ENCODE measurements around the gene LDLRAD2.
A peak's percentile ranks its signal among the peaks of the same experiment; 100 is the strongest.

Gene LDLRAD2

GRCh38 chr1:21865943-21866706 lies 54.1 kb downstream of the LDLRAD2 start:
- Histone ChIP-seq H3K4me3 (ENCODE audit: low read length) (no peak overlapping the region), H3K9ac (ENCODE audit: low read length) (no peak overlapping the region), H3K36me3 (ENCODE audit: control insufficient read depth, insufficient read depth, low read length) (peaks cover 35% of the 10 kb centered on the region), H3K4me1 (ENCODE audit: control insufficient read depth, insufficient read depth, low read length) (peaks cover 7% of the 10 kb centered on the region), H3K27ac (ENCODE audit: low read depth, low read length) (peak overlapping the region; percentile 30), H3K27me3 (ENCODE audit: control insufficient read depth, insufficient read depth, low read length) (no peaks in the 10 kb centered on the region)

GRCh38 chr1:21866707-21867043 lies 54.6 kb downstream of the LDLRAD2 start:
- H3K4me3 ChIP-seq (ENCODE audit: low read length), result no peak overlapping the region
- H3K27me3 ChIP-seq (ENCODE audit: control insufficient read depth, insufficient read depth, low read length), result no peaks in the 10 kb centered on the region
- peak overlapping the region; percentile 30 for H3K27ac ChIP-seq (ENCODE audit: low read depth, low read length)
- H3K4me1 ChIP-seq (ENCODE audit: control insufficient read depth, insufficient read depth, low read length), result peaks cover 7% of the 10 kb centered on the region
- no peak overlapping the region for H3K9ac ChIP-seq (ENCODE audit: low read length)
- peaks cover 32% of the 10 kb centered on the region for H3K36me3 ChIP-seq (ENCODE audit: control insufficient read depth, insufficient read depth, low read length)

- Histone ChIP-seq H3K4me1 (ENCODE audit: control insufficient read depth, insufficient read depth, low read length) (peaks cover 7% of the 10 kb centered on the region), H3K9ac (ENCODE audit: low read length) (no peak overlapping the region), H3K27me3 (ENCODE audit: control insufficient read depth, insufficient read depth, low read length) (no peaks in the 10 kb centered on the region), H3K36me3 (ENCODE audit: control insufficient read depth, insufficient read depth, low read length) (peaks cover 34% of the 10 kb centered on the region), H3K4me3 (ENCODE audit: low read length) (no peak overlapping the region), H3K27ac (ENCODE audit: low read depth, low read length) (no peak overlapping the region)
These were observed 55.5 kb downstream of the LDLRAD2 start for GRCh38 chr1:21867451-21867996.

GRCh38 chr1:21868482-21868881 lies 56.4 kb downstream of the LDLRAD2 start:
- no peak overlapping the region for H3K4me3 ChIP-seq (ENCODE audit: low read length)
- peaks cover 38% of the 10 kb centered on the region for H3K36me3 ChIP-seq (ENCODE audit: control insufficient read depth, insufficient read depth, low read length)
- H3K4me1 ChIP-seq (ENCODE audit: control insufficient read depth, insufficient read depth, low read length), result peaks cover 7% of the 10 kb centered on the region
- H3K27me3 ChIP-seq (ENCODE audit: control insufficient read depth, insufficient read depth, low read length), result no peaks in the 10 kb centered on the region
- no peak overlapping the region for H3K9ac ChIP-seq (ENCODE audit: low read length)
- H3K27ac ChIP-seq (ENCODE audit: low read depth, low read length), result no peak overlapping the region

GRCh38 chr1:21868941-21869454 lies 56.9 kb downstream of the LDLRAD2 start:
- no peak overlapping the region for H3K9ac ChIP-seq (ENCODE audit: low read length)
- H3K36me3 ChIP-seq (ENCODE audit: control insufficient read depth, insufficient read depth, low read length), result peaks cover 40% of the 10 kb centered on the region
- H3K4me3 ChIP-seq (ENCODE audit: low read length), result no peak overlapping the region
- H3K4me1 ChIP-seq (ENCODE audit: control insufficient read depth, insufficient read depth, low read length), result peaks cover 7% of the 10 kb centered on the region
- H3K27ac ChIP-seq (ENCODE audit: low read depth, low read length), result no peak overlapping the region
- H3K27me3 ChIP-seq (ENCODE audit: control insufficient read depth, insufficient read depth, low read length), result no peaks in the 10 kb centered on the region

- Histone ChIP-seq H3K27me3 (ENCODE audit: control insufficient read depth, insufficient read depth, low read length) (no peaks in the 10 kb centered on the region), H3K4me3 (ENCODE audit: low read length) (no peak overlapping the region), H3K4me1 (ENCODE audit: control insufficient read depth, insufficient read depth, low read length) (peaks cover 7% of the 10 kb centered on the region), H3K27ac (ENCODE audit: low read depth, low read length) (peak overlapping the region; percentile 73), H3K9ac (ENCODE audit: low read length) (no peak overlapping the region), H3K36me3 (ENCODE audit: control insufficient read depth, insufficient read depth, low read length) (peaks cover 41% of the 10 kb centered on the region)
These were observed 57.6 kb downstream of the LDLRAD2 start for GRCh38 chr1:21869620-21870121.

GRCh38 chr1:21870611-21871010 lies 58.5 kb downstream of the LDLRAD2 start:
- Histone ChIP-seq H3K27ac (ENCODE audit: low read depth, low read length) (peak overlapping the region; percentile 47), H3K9ac (ENCODE audit: low read length) (no peak overlapping the region), H3K36me3 (ENCODE audit: control insufficient read depth, insufficient read depth, low read length) (peaks cover 38% of the 10 kb centered on the region), H3K27me3 (ENCODE audit: control insufficient read depth, insufficient read depth, low read length) (no peaks in the 10 kb centered on the region), H3K4me3 (ENCODE audit: low read length) (no peak overlapping the region), H3K4me1 (ENCODE audit: control insufficient read depth, insufficient read depth, low read length) (peaks cover 7% of the 10 kb centered on the region)

- H3K27ac ChIP-seq (ENCODE audit: low read depth, low read length), result peak overlapping the region; percentile 27
- H3K4me1 ChIP-seq (ENCODE audit: control insufficient read depth, insufficient read depth, low read length), result peaks cover 7% of the 10 kb centered on the region
- no peaks in the 10 kb centered on the region for H3K27me3 ChIP-seq (ENCODE audit: control insufficient read depth, insufficient read depth, low read length)
- H3K36me3 ChIP-seq (ENCODE audit: control insufficient read depth, insufficient read depth, low read length), result peaks cover 42% of the 10 kb centered on the region
- H3K9ac ChIP-seq (ENCODE audit: low read length), result no peak overlapping the region
- no peak overlapping the region for H3K4me3 ChIP-seq (ENCODE audit: low read length)
These were observed 59.9 kb downstream of the LDLRAD2 start for GRCh38 chr1:21871943-21872342.

- no peak overlapping the region for H3K9ac ChIP-seq (ENCODE audit: low read length)
- H3K4me1 ChIP-seq (ENCODE audit: control insufficient read depth, insufficient read depth, low read length), result peaks cover 7% of the 10 kb centered on the region
- H3K27me3 ChIP-seq (ENCODE audit: control insufficient read depth, insufficient read depth, low read length), result no peaks in the 10 kb centered on the region
- peak overlapping the region; percentile 16 for H3K27ac ChIP-seq (ENCODE audit: low read depth, low read length)
- H3K4me3 ChIP-seq (ENCODE audit: low read length), result no peak overlapping the region
- peaks cover 45% of the 10 kb centered on the region for H3K36me3 ChIP-seq (ENCODE audit: control insufficient read depth, insufficient read depth, low read length)
These were observed 60.5 kb downstream of the LDLRAD2 start for GRCh38 chr1:21872445-21873079.

GRCh38 chr1:21873174-21873573 lies 61.1 kb downstream of the LDLRAD2 start:
- H3K36me3 ChIP-seq (ENCODE audit: control insufficient read depth, insufficient read depth, low read length), result peaks cover 45% of the 10 kb centered on the region
- H3K4me3 ChIP-seq (ENCODE audit: low read length), result no peak overlapping the region
- no peaks in the 10 kb centered on the region for H3K27me3 ChIP-seq (ENCODE audit: control insufficient read depth, insufficient read depth, low read length)
- peaks cover 7% of the 10 kb centered on the region for H3K4me1 ChIP-seq (ENCODE audit: control insufficient read depth, insufficient read depth, low read length)
- H3K27ac ChIP-seq (ENCODE audit: low read depth, low read length), result no peak overlapping the region
- no peak overlapping the region for H3K9ac ChIP-seq (ENCODE audit: low read length)

GRCh38 chr1:21873761-21874160 lies 61.7 kb downstream of the LDLRAD2 start:
- Histone ChIP-seq H3K36me3 (ENCODE audit: control insufficient read depth, insufficient read depth, low read length) (peaks cover 50% of the 10 kb centered on the region), H3K4me1 (ENCODE audit: control insufficient read depth, insufficient read depth, low read length) (peaks cover 7% of the 10 kb centered on the region)

GRCh38 chr1:21874328-21874727 lies 62.3 kb downstream of the LDLRAD2 start:
- H3K4me1 ChIP-seq (ENCODE audit: control insufficient read depth, insufficient read depth, low read length), result peaks cover 7% of the 10 kb centered on the region
- H3K36me3 ChIP-seq (ENCODE audit: control insufficient read depth, insufficient read depth, low read length), result peaks cover 56% of the 10 kb centered on the region

More at GRCh38 chr1:21873761-21874160, 61.7 kb downstream of the LDLRAD2 start:
- Histone ChIP-seq H3K27me3 (ENCODE audit: control insufficient read depth, insufficient read depth, low read length) (no peaks in the 10 kb centered on the region), H3K4me3 (ENCODE audit: low read length) (no peak overlapping the region), H3K9ac (ENCODE audit: low read length) (no peak overlapping the region), H3K27ac (ENCODE audit: low read depth, low read length) (no peak overlapping the region)

More at GRCh38 chr1:21874328-21874727, 62.3 kb downstream of the LDLRAD2 start:
- Histone ChIP-seq H3K27me3 (ENCODE audit: control insufficient read depth, insufficient read depth, low read length) (no peaks in the 10 kb centered on the region), H3K9ac (ENCODE audit: low read length) (no peak overlapping the region), H3K27ac (ENCODE audit: low read depth, low read length) (no peak overlapping the region), H3K4me3 (ENCODE audit: low read length) (no peak overlapping the region)
